ENCODE results near the gene CAP2.

- TF ChIP-seq CTCF (IDR thresholded peaks at IDR 0.05) (no peak), POLR2A (IDR thresholded peaks at IDR 0.05) (no peak)
These were observed 207.9 kb downstream of the CAP2 start for GRCh38 chr6:17601386-17601703.

All from body of pancreas (tissue), 4 donors.